Activated T-cell treated with anti-CD3 and anti-CD28 coated beads, Interleukin-2, amount 50 U/mL, for 72 hours (primary cell): ENCODE data around the gene NTRK2. TPM values are rescaled to one million over a fixed set of nuclear protein-coding genes. Genes with fewer than 3 reads are reported as not detected.
"Not testable (repeated sequence)": the region's sequence is repeated elsewhere in the genome, so short reads cannot be mapped to it uniquely, and the experiment has no call there.

ENCODE experiments used
- ATAC-seq, 2 donors: fragments of 150-1000 bp; cut with Tn5 transposase; replicated peaks in 1 of 2; 2 replicates each; pipeline ENCODE4 v1.10.0; 2021; ENCODE audit warnings: moderate library complexity in 2 of 2, mild to moderate bottlenecking in 1 of 2
- DNase-seq, 2 donors: peaks; one replicate each; pipeline ENCODE4 v3.0.0; 2021 to 2022; ENCODE audit warnings: mixed read lengths in 1 of 2
- H3K27ac Mint-ChIP-seq: one replicate; pipeline ENCODE4 v1.8.0; 2022; ENCODE audit warnings: mild to moderate bottlenecking, moderate library complexity, mixed read lengths
- H3K27me3 Mint-ChIP-seq: one replicate; pipeline ENCODE4 v1.8.0; 2022; ENCODE audit warnings: low read depth, mixed read lengths
- H3K36me3 Mint-ChIP-seq, 2 donors: one replicate each; pipeline ENCODE4 v1.8.0; 2022; ENCODE audit warnings: mixed read lengths in 2 of 2, mild to moderate bottlenecking in 1 of 2; ENCODE audit not compliant: insufficient read depth in 2 of 2
- H3K4me1 Mint-ChIP-seq: one replicate; pipeline ENCODE4 v1.8.0; 2022; ENCODE audit warnings: low read depth, mixed read lengths
- H3K4me3 Mint-ChIP-seq, 2 donors: one replicate each; pipeline ENCODE4 v1.8.0; 2022; ENCODE audit warnings: mild to moderate bottlenecking in 2 of 2, mixed read lengths in 2 of 2, moderate library complexity in 2 of 2
- H3K9me3 Mint-ChIP-seq, 2 donors: one replicate each; pipeline ENCODE4 v1.8.0; 2022; ENCODE audit warnings: mixed read lengths in 2 of 2
- total RNA-seq, 2 donors: library from RNA; stranded (reverse); gene quantifications; one replicate each; pipeline ENCODE4 v1.2.3, GENCODE V29; 2022

NTRK2 gene
- total RNA-seq, 2 donors from 2014 or later = 0.41 to 3.3 TPM

- H3K4me3 Mint-ChIP-seq = no peak overlapping the region
- ATAC-seq = no peak
- no peaks in the 10 kb centered on the region for H3K27me3 Mint-ChIP-seq
Observed at GRCh38 chr9:84893419-84894128, 224.0 kb downstream of the NTRK2 start.

DNA sequence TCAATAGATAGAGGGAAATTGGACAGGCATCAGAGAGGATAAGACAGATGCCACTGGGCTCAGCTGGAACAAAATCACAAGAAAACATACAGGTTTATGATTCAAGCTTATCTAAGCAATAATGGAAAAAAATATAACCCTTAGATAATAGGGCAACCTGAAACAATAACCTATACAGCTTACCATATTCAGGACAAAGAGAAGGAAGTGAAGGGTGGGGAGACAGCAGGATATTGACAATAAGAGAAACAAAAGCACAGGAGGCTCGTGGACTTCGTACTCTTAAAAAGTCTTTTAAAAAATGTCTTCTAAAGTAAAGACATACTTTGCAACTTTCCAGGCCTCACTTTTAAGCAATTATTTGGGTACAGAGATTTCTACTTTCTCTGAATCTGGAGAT is 225.3 kb downstream of the NTRK2 start:
- no peak overlapping the region for H3K4me3 Mint-ChIP-seq
- peaks cover 0 to 2% of the 10 kb centered on the region in 2 donors for H3K36me3 Mint-ChIP-seq
- DNase-seq (no peak), ATAC-seq (no peak)
- H3K4me1 Mint-ChIP-seq = no peaks in the 10 kb centered on the region
- no peak overlapping the region for H3K27ac Mint-ChIP-seq
- no peaks in the 10 kb centered on the region for H3K9me3 Mint-ChIP-seq
- H3K27me3 Mint-ChIP-seq = no peaks in the 10 kb centered on the region

More at GRCh38 chr9:84893419-84894128, 224.0 kb downstream of the NTRK2 start:
- Mint-ChIP-seq H3K4me1 (no peaks in the 10 kb centered on the region), H3K27ac (no peak overlapping the region), H3K36me3 (no peaks in the 10 kb centered on the region), H3K9me3 (no peaks in the 10 kb centered on the region)
- no peak for DNase-seq

GRCh38 chr9:84897362-84898094 is 228.0 kb downstream of the NTRK2 start:
- DNase-seq (no peak), ATAC-seq (no peak)
- no peak overlapping the region for H3K4me3 Mint-ChIP-seq
- H3K4me1 Mint-ChIP-seq = no peaks in the 10 kb centered on the region
- peaks cover 0 to 2% of the 10 kb centered on the region in 2 donors for H3K36me3 Mint-ChIP-seq
- H3K9me3 Mint-ChIP-seq = no peaks in the 10 kb centered on the region
- no peak overlapping the region for H3K27ac Mint-ChIP-seq
- H3K27me3 Mint-ChIP-seq = no peaks in the 10 kb centered on the region

GRCh38 chr9:84898188-84898587 is 228.7 kb downstream of the NTRK2 start:
- Mint-ChIP-seq H3K9me3 (no peaks in the 10 kb centered on the region), H3K27ac (no peak overlapping the region), H3K4me3 (no peak overlapping the region), H3K4me1 (no peaks in the 10 kb centered on the region), H3K36me3 (peaks cover 0 to 2% of the 10 kb centered on the region in 2 donors), H3K27me3 (no peaks in the 10 kb centered on the region)
- ATAC-seq = no peak
- no peak for DNase-seq

- not testable (repeated sequence) for H3K36me3 Mint-ChIP-seq, H3K9me3 Mint-ChIP-seq, H3K4me3 Mint-ChIP-seq, H3K27ac Mint-ChIP-seq, H3K27me3 Mint-ChIP-seq, ATAC-seq, DNase-seq, H3K4me1 Mint-ChIP-seq
Observed at GRCh38 chr9:84898618-84899017, 229.1 kb downstream of the NTRK2 start.

DNA sequence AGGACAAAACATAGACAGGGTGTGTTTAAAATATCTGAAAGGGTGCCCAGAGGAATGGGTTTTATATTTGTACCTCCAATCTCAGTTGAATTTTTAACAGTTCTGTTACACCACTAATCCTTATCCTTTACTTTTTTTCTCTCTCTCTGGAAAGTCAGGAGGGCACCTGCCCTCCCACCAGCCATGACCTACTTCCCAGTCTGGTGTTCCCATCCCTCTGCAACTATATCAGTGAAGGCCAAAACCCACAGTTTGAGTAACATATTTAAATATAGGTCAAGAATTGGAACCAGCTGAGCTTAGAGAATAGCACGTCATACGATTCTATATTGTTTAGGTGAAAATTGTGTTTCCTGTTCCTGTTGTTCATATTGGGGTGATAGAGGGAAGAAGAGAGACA is 229.8 kb downstream of the NTRK2 start:
- no peaks in the 10 kb centered on the region for H3K9me3 Mint-ChIP-seq

GRCh38 chr9:84900421-84900820 is 230.9 kb downstream of the NTRK2 start:
- DNase-seq = no peak
- ATAC-seq = no peak
- Mint-ChIP-seq H3K9me3 (no peaks in the 10 kb centered on the region), H3K4me1 (no peaks in the 10 kb centered on the region), H3K4me3 (no peak overlapping the region), H3K27me3 (peaks cover 7% of the 10 kb centered on the region), H3K27ac (no peak overlapping the region), H3K36me3 (peaks cover 0 to 2% of the 10 kb centered on the region in 2 donors)

More for the DNA sequence above, 229.8 kb downstream of the NTRK2 start:
- ATAC-seq = no peak
- Mint-ChIP-seq H3K27ac (no peak overlapping the region), H3K36me3 (peaks cover 0 to 2% of the 10 kb centered on the region in 2 donors), H3K4me1 (no peaks in the 10 kb centered on the region), H3K4me3 (no peak overlapping the region), H3K27me3 (no peaks in the 10 kb centered on the region)
- DNase-seq = no peak

DNA sequence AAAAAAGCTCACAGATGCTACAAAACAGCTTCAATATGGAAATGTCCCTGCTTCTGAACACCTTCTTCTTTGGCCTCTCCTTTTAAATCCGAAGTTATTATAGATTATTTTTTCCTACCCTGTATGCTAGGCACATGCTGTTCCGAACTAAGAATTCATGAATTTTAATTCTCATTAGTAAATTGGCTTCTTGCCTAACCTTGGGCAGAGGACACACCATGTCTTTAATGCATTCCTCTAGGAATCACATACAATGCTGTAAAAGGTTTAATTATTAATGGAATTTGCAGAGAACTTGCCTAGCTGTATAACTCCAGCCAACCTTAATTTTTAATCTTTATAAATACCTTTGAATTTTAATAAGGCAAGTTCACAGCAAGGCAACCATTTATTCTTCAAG is 234.4 kb downstream of the NTRK2 start:
- no peak for ATAC-seq
- H3K4me3 Mint-ChIP-seq = no peak overlapping the region

GRCh38 chr9:84916769-84917168 is 247.2 kb downstream of the NTRK2 start:
- H3K36me3 Mint-ChIP-seq = no peaks in the 10 kb centered on the region
- H3K4me1 Mint-ChIP-seq = no peaks in the 10 kb centered on the region
- ATAC-seq = no peak

More for the DNA sequence above, 234.4 kb downstream of the NTRK2 start:
- no peak for DNase-seq
- H3K9me3 Mint-ChIP-seq = peaks cover 0 to 6% of the 10 kb centered on the region in 2 donors
- no peak overlapping the region for H3K27ac Mint-ChIP-seq
- peaks cover 7% of the 10 kb centered on the region for H3K27me3 Mint-ChIP-seq
- H3K36me3 Mint-ChIP-seq = peaks cover 0 to 2% of the 10 kb centered on the region in 2 donors
- no peaks in the 10 kb centered on the region for H3K4me1 Mint-ChIP-seq

GRCh38 chr9:84917366-84918070 is 248.0 kb downstream of the NTRK2 start:
- Mint-ChIP-seq H3K4me1 (no peaks in the 10 kb centered on the region), H3K4me3 (no peak overlapping the region), H3K27ac (no peak overlapping the region), H3K9me3 (peaks cover 2% of the 10 kb centered on the region in 2 donors), H3K36me3 (no peaks in the 10 kb centered on the region), H3K27me3 (peaks cover 10% of the 10 kb centered on the region)
- no peak for ATAC-seq
- DNase-seq = no peak

More at GRCh38 chr9:84916769-84917168, 247.2 kb downstream of the NTRK2 start:
- H3K4me3 Mint-ChIP-seq = no peak overlapping the region
- H3K27ac Mint-ChIP-seq = no peak overlapping the region
- H3K9me3 Mint-ChIP-seq = peaks cover 2% of the 10 kb centered on the region in 2 donors
- no peak for DNase-seq
- peaks cover 10% of the 10 kb centered on the region for H3K27me3 Mint-ChIP-seq

DNA sequence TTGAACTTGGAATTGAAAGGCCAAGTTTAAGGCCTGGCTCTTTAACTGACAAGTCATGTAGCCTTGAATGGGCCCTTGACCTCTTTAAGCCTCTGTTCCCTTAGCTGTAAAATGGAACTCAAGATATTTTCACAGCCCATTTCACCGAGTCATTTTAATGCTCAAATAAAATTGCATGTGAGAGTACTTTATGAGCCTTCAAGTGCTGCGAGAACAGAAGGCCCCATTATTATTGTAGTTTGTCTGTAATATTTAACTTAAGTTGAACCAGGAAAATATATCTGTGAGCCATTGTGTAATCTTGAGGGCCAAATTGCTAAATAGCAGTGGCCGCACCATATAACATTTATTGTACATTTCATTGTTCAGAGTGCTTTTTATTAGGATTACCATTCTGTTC is 249.9 kb downstream of the NTRK2 start:
- H3K4me1 Mint-ChIP-seq = no peaks in the 10 kb centered on the region
- ATAC-seq = no peak
- no peak for DNase-seq
- H3K9me3 Mint-ChIP-seq = peaks cover 2 to 4% of the 10 kb centered on the region in 2 donors
- no peak overlapping the region for H3K27ac Mint-ChIP-seq
- no peaks in the 10 kb centered on the region for H3K36me3 Mint-ChIP-seq
- H3K4me3 Mint-ChIP-seq = no peak overlapping the region
- H3K27me3 Mint-ChIP-seq = peaks cover 10% of the 10 kb centered on the region

DNA sequence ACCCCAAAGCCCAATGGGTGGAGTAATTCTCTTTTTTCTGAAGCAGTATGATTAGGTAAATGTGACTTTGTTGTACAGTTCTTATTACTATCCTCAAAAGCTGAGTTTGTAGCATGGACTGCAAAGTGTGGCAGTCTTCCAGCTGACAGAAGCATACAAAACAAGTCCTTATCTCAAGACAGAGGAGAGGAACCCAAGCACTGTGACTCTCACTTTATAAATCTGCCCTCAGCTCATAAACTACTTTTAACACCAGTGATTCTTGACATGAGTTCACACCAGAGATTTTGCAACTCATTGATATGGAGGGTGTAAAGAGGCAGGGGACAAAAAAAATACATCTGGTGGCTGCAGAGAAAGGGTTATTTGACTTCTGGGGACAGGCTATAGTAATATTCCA is 251.6 kb downstream of the NTRK2 start:
- Mint-ChIP-seq H3K36me3 (no peaks in the 10 kb centered on the region), H3K27me3 (peaks cover 5% of the 10 kb centered on the region), H3K4me3 (no peak overlapping the region), H3K4me1 (no peaks in the 10 kb centered on the region), H3K27ac (no peak overlapping the region), H3K9me3 (peaks cover 0 to 4% of the 10 kb centered on the region in 2 donors)
- ATAC-seq (no peak), DNase-seq (no peak)

GRCh38 chr9:84922051-84922450 is 252.5 kb downstream of the NTRK2 start:
- Mint-ChIP-seq H3K27me3 (peaks cover 5% of the 10 kb centered on the region), H3K4me1 (no peaks in the 10 kb centered on the region)
- no peak for ATAC-seq

More at GRCh38 chr9:84922051-84922450, 252.5 kb downstream of the NTRK2 start:
- Mint-ChIP-seq H3K9me3 (peaks cover 0 to 4% of the 10 kb centered on the region in 2 donors), H3K36me3 (no peaks in the 10 kb centered on the region), H3K4me3 (no peak overlapping the region), H3K27ac (no peak overlapping the region)
- DNase-seq = no peak
